SK-N-SH (cell line): ENCODE measurements around the gene SPIRE2. TPM values are rescaled to one million over a fixed set of nuclear protein-coding genes. Genes with fewer than 3 reads are reported as not detected.
"Not testable (repeated sequence)": the region's sequence is repeated elsewhere in the genome, so short reads cannot be mapped to it uniquely, and the experiment has no call there.

Experiments
- CTCF ChIA-PET: fragments of 300-600, 350-600 bp; formaldehyde crosslinking; extraction: SDS; loops from one replicate; lab custom pipeline; 2021; lab: Yijun Ruan, JAX
- POLR2A ChIA-PET: fragments of 350-600 bp; sonication (Branson Sonifier 250); formaldehyde crosslinking; extraction: SDS; loops from one replicate; lab custom pipeline; 2020; ENCODE audit warnings: antibody characterized with exemption, inconsistent platforms; lab: Yijun Ruan, JAX
- DNase-seq: peaks from one replicate; pipeline ENCODE4 v3.0.0; 2012
- H2AFZ ChIP-seq: fragments of 200-600 bp; sonication (generic); 2 replicates; pipeline ENCODE4 v1.8.1; 2016; ENCODE audit warnings: antibody characterized with exemption, mild to moderate bottlenecking, low read depth
- H3F3A ChIP-seq: fragments of 200-600 bp; sonication (generic); replicated peaks from 2 replicates; pipeline ENCODE3; 2016; ENCODE audit warnings: antibody characterized with exemption, mild to moderate bottlenecking; ENCODE audit not compliant: insufficient read depth
- H3K27ac ChIP-seq, 2 experiments: fragments of 200-500 bp in 1 of 2; fragments of 200-600 bp in 1 of 2; sonication (Bioruptor generic) in 1 of 2; sonication (generic), shearing (Covaris generic) in 1 of 2; 2 replicates each; pipeline versions ENCODE4 v1.5.1 to v1.6.1; 2014 to 2016; ENCODE audit warnings: low read depth in 2 of 2, inconsistent platforms in 1 of 2, low read length in 1 of 2, mild to moderate bottlenecking in 1 of 2, mixed read lengths in 1 of 2
- H3K27me3 ChIP-seq: fragments of 200-600 bp; sonication (generic), shearing (Covaris generic); 2 replicates; pipeline ENCODE4 v1.6.1; 2016; ENCODE audit warnings: mixed run types; ENCODE audit not compliant: insufficient read depth
- H3K36me3 ChIP-seq, 2 experiments: fragments of 200-500 bp in 1 of 2; fragments of 200-600 bp in 1 of 2; sonication (Bioruptor generic) in 1 of 2; sonication (generic) in 1 of 2; replicated peaks in 1 of 2; 2 replicates each; pipeline versions ENCODE3 to v1.5.1; 2014 to 2016; ENCODE audit warnings: low read length in 1 of 2, mild to moderate bottlenecking in 1 of 2; ENCODE audit not compliant: insufficient read depth in 2 of 2, control insufficient read depth in 1 of 2
- H3K4me1 ChIP-seq, 2 experiments: fragments of 200-500 bp in 1 of 2; fragments of 200-600 bp in 1 of 2; sonication (Bioruptor generic) in 1 of 2; sonication (generic), shearing (Covaris generic) in 1 of 2; 2 replicates each; pipeline versions ENCODE4 v1.5.1 to v1.6.1; 2014 to 2016; ENCODE audit warnings: low read depth in 1 of 2, low read length in 1 of 2, mixed run types in 1 of 2; ENCODE audit not compliant: insufficient read depth in 2 of 2, control insufficient read depth in 1 of 2
- H3K4me2 ChIP-seq: fragments of 200-600 bp; sonication (generic), shearing (Covaris generic); 2 replicates; pipeline ENCODE4 v1.6.1; 2017; ENCODE audit warnings: mixed run types
- H3K4me3 ChIP-seq, 2 experiments: fragments of 200-500 bp in 1 of 2; fragments of 200-600 bp in 1 of 2; sonication (Bioruptor generic) in 1 of 2; sonication (generic), shearing (Covaris generic) in 1 of 2; 2 replicates each; pipeline versions ENCODE4 v1.5.1 to v1.8.1; 2014 to 2016; ENCODE audit warnings: low read depth in 2 of 2, inconsistent platforms in 1 of 2, low read length in 1 of 2, mild to moderate bottlenecking in 1 of 2, mixed read lengths in 1 of 2, moderate library complexity in 1 of 2
- H3K79me2 ChIP-seq: fragments of 200-600 bp; sonication (generic); 2 replicates; pipeline ENCODE4 v1.8.1; 2017; ENCODE audit warnings: mild to moderate bottlenecking; ENCODE audit not compliant: insufficient read depth
- H3K9ac ChIP-seq: fragments of 200-600 bp; sonication (generic); 2 replicates; pipeline ENCODE4 v1.6.1; 2017; ENCODE audit warnings: mixed run types
- H3K9me2 ChIP-seq: fragments of 200-600 bp; sonication (generic); 2 replicates; pipeline ENCODE4 v1.6.1; 2017; ENCODE audit warnings: mixed run types
- H3K9me3 ChIP-seq: fragments of 200-600 bp; sonication (generic); 2 replicates; pipeline ENCODE4 v1.6.1; 2017; ENCODE audit warnings: mixed run types, mild to moderate bottlenecking, moderate library complexity
- H4K20me1 ChIP-seq: fragments of 200-600 bp; sonication (generic); 2 replicates; pipeline ENCODE4 v1.6.1; 2017; ENCODE audit warnings: mild to moderate bottlenecking, mixed run types; ENCODE audit not compliant: insufficient read depth
- EP300 ChIP-seq, 2 experiments: IDR thresholded peaks; 2 replicates each; pipeline versions ENCODE4 v1.4.0 to v1.6.1; 2012; ENCODE audit warnings: borderline replicate concordance in 1 of 2, low read depth in 1 of 2, low read length in 1 of 2
- FOSL2 ChIP-seq: IDR thresholded peaks from 2 replicates; pipeline ENCODE4 v1.4.0; 2012; ENCODE audit warnings: low read depth, mild to moderate bottlenecking, moderate library complexity, borderline replicate concordance
- FOXM1 ChIP-seq: IDR thresholded peaks from 2 replicates; pipeline ENCODE4 v1.4.0; 2012; ENCODE audit warnings: low read depth, mild to moderate bottlenecking
- GABPA ChIP-seq: IDR thresholded peaks from 2 replicates; pipeline ENCODE4 v1.4.0; 2012; ENCODE audit warnings: low read depth, mild to moderate bottlenecking
- GATA2 ChIP-seq: sonication (generic); formaldehyde crosslinking; IDR thresholded peaks from 2 replicates; pipeline ENCODE4 v1.5.0; 2020; ENCODE audit warnings: mild to moderate bottlenecking, missing genetic modification reagents
- NFIC ChIP-seq: IDR thresholded peaks from 2 replicates; pipeline ENCODE4 v1.4.0; 2012; ENCODE audit warnings: borderline replicate concordance
- RAD21 ChIP-seq: IDR thresholded peaks from 2 replicates; pipeline ENCODE4 v1.6.1; 2012; ENCODE audit warnings: mild to moderate bottlenecking, low read length
- RCOR1 ChIP-seq: fragments of 150-350 bp; IDR thresholded peaks from 2 replicates; pipeline ENCODE4 v1.6.1; 2017; ENCODE audit warnings: antibody characterized with exemption, low read length
- RFX5 ChIP-seq: IDR thresholded peaks from 2 replicates; pipeline ENCODE4 v1.6.1; 2012; ENCODE audit warnings: mild to moderate bottlenecking, improper control_type of control experiment, low read length
- SIN3A ChIP-seq: IDR thresholded peaks from 2 replicates; pipeline ENCODE4 v1.6.1; 2012; ENCODE audit warnings: low read depth, mild to moderate bottlenecking, low read length, moderate library complexity, borderline replicate concordance
- TAF1 ChIP-seq: IDR thresholded peaks from 2 replicates; pipeline ENCODE4 v1.6.1; 2012; ENCODE audit warnings: low read depth, mild to moderate bottlenecking, low read length, moderate library complexity, borderline replicate concordance
- USF2 ChIP-seq: fragments of 150-350 bp; IDR thresholded peaks from 2 replicates; pipeline ENCODE4 v1.6.1; 2017; ENCODE audit warnings: antibody characterized with exemption, low read length, low read depth, borderline replicate concordance
- WGBS: methylation state at CpG from one replicate; pipeline ENCODE4 v1.1.6; 2017; ENCODE audit warnings: low lambda C conversion rate; 5-methylcytosine and 5-hydroxymethylcytosine counted together
- polyA plus RNA-seq, 3 experiments: library from polyadenylated mRNA; depleted of rRNA; stranded (reverse); fragments of >200 nt; gene quantifications; 2 replicates each; pipeline ENCODE4 v1.2.3, GENCODE V29; 2012
- TF ChIP-seq, protein P1 (sequence below): IDR thresholded peaks from 2 replicates; pipeline ENCODE4 v1.4.0; 2012; ENCODE audit warnings: low read depth

SPIRE2 gene
- polyA plus RNA-seq, 1 of the 3 experiments (the other 2 are of a cell fraction), result 15.3 TPM

- Histone ChIP-seq H3K9me3 (no peaks in the 10 kb centered on the region), H3K4me1 (peaks cover 0 to 21% of the 10 kb centered on the region in 2 experiments; a peak in 1 of 4 replicates), H3K9ac (no peak overlapping the region), H3K36me3 (peaks cover 11 to 18% of the 10 kb centered on the region in 2 experiments), H3K79me2 (no peaks in the 10 kb centered on the region), H3K4me3 (no peak overlapping the region), H3K9me2 (no peaks in the 10 kb centered on the region), H3K4me2 (no peak overlapping the region), H4K20me1 (no peaks in the 10 kb centered on the region), H3F3A (no peaks in the 10 kb centered on the region), H2AFZ (no peak overlapping the region), H3K27me3 (no peaks in the 10 kb centered on the region), H3K27ac (no peak overlapping the region)
- no peak for TF ChIP-seq GABPA
- no peak for TF ChIP-seq NFIC
- TF ChIP-seq EP300 (IDR thresholded peaks at IDR 0.05; ENCODE audit: borderline replicate concordance in 1 of 2, low read depth in 1 of 2, low read length in 1 of 2), result no peak
- no peak for TF ChIP-seq TAF1
- no peak for TF ChIP-seq GATA2 (CRISPR knock-in tag)
- TF ChIP-seq, protein P1, sequence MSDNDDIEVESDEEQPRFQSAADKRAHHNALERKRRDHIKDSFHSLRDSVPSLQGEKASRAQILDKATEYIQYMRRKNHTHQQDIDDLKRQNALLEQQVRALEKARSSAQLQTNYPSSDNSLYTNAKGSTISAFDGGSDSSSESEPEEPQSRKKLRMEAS, result no peak
- no peak for TF ChIP-seq FOXM1
- TF ChIP-seq FOSL2, result no peak
- TF ChIP-seq USF2, result no peak
- TF ChIP-seq RFX5, result no peak
- TF ChIP-seq RAD21, result no peak
- no peak for TF ChIP-seq RCOR1
- no peak for TF ChIP-seq SIN3A
- CTCF ChIA-PET, result interaction anchor here (1.1 to 2.2 kb wide), 2 partner anchors 10 to 78 kb away, joined by 4 to 6 read pairs; no protein-coding TSS in a partner anchor
- 100% methylated on average over 4 of the region's 6 CpGs for WGBS
- POLR2A ChIA-PET, result no interaction called here
- DNase-seq, result peak; percentile 4
These were observed 45.8 kb upstream of the SPIRE2 start for GRCh38 chr16:89782489-89782888.

GRCh38 chr16:89783952-89784351 lies 44.3 kb upstream of the SPIRE2 start:
- H3K36me3 ChIP-seq, result peaks cover 11 to 18% of the 10 kb centered on the region in 2 experiments
- CTCF ChIA-PET, result interaction anchor here (0.9 to 2.2 kb wide), 2 partner anchors 9 to 77 kb away, joined by 4 to 6 read pairs; no protein-coding TSS in a partner anchor
- WGBS, result 93% methylated on average over 6 of the region's 6 CpGs

More at GRCh38 chr16:89783952-89784351, 44.3 kb upstream of the SPIRE2 start:
- DNase-seq, H3F3A ChIP-seq, H3K4me2 ChIP-seq, POLR2A ChIA-PET, H3K79me2 ChIP-seq, H3K9me3 ChIP-seq, H3K9ac ChIP-seq, H3K9me2 ChIP-seq, H3K27me3 ChIP-seq, H3K4me3 ChIP-seq, H3K27ac ChIP-seq, H4K20me1 ChIP-seq, H2AFZ ChIP-seq: not testable (repeated sequence)
- H3K4me1 ChIP-seq, result peaks cover 0 to 20% of the 10 kb centered on the region in 2 experiments; a peak in 1 of 4 replicates
